CD8-positive, alpha-beta memory T cell (primary cell): ENCODE results near the gene SFXN5. TPM values are rescaled to one million over a fixed set of nuclear protein-coding genes. Genes with fewer than 3 reads are reported as not detected.

Experiments
- CTCF ChIA-PET: fragments of 350-600 bp; sonication (Branson Sonifier 250); formaldehyde crosslinking; loops from one replicate; lab custom pipeline; 2021; ENCODE audit warnings: antibody characterized with exemption; lab: Charles Lee
- POLR2A ChIA-PET: fragments of 350-600 bp; sonication (Branson Sonifier 250); formaldehyde crosslinking; loops from one replicate; lab custom pipeline; 2021; ENCODE audit warnings: antibody characterized with exemption; lab: Charles Lee
- DNase-seq, 5 donors: peaks; one replicate each; pipeline versions ENCODE4 v3.0.0 to v3.0.0-alpha.2; 2020 to 2022; ENCODE audit warnings: mixed read lengths in 1 of 5
- H3K27ac ChIP-seq: one replicate; pipeline ENCODE4 v1.7.0; 2013; ENCODE audit warnings: low read depth, mild to moderate bottlenecking, low read length, moderate library complexity
- H3K27me3 ChIP-seq: 2 replicates; pipeline ENCODE4 v1.7.0; 2013; ENCODE audit warnings: low read length, mild to moderate bottlenecking; ENCODE audit not compliant: insufficient read depth, poor library complexity, severe bottlenecking
- H3K36me3 ChIP-seq: 2 replicates; pipeline ENCODE4 v1.7.0; 2013; ENCODE audit warnings: mild to moderate bottlenecking, low read length, moderate library complexity; ENCODE audit not compliant: insufficient read depth
- H3K4me1 ChIP-seq: 2 replicates; pipeline ENCODE4 v1.7.0; 2013; ENCODE audit warnings: mild to moderate bottlenecking, low read length, moderate library complexity; ENCODE audit not compliant: insufficient read depth
- H3K4me3 ChIP-seq: 2 replicates; pipeline ENCODE4 v1.7.0; 2013; ENCODE audit warnings: mild to moderate bottlenecking, low read length
- H3K9me3 ChIP-seq: 2 replicates; pipeline ENCODE4 v1.7.0; 2013; ENCODE audit warnings: mild to moderate bottlenecking, low read length
- H3K27ac Mint-ChIP-seq, 8 donors: one replicate each; pipeline ENCODE4 v1.8.0; 2020 to 2021; ENCODE audit warnings: mixed read lengths in 8 of 8, mild to moderate bottlenecking in 6 of 8, inconsistent platforms in 3 of 8, moderate library complexity in 3 of 8
- H3K27me3 Mint-ChIP-seq, 2 donors: one replicate each; pipeline ENCODE4 v1.8.0; 2020 to 2021; ENCODE audit warnings: mixed read lengths in 2 of 2, mild to moderate bottlenecking in 1 of 2, moderate library complexity in 1 of 2
- H3K36me3 Mint-ChIP-seq, 3 donors: one replicate each; pipeline ENCODE4 v1.8.0; 2020 to 2021; ENCODE audit warnings: mixed read lengths in 3 of 3, inconsistent platforms in 1 of 3, mild to moderate bottlenecking in 1 of 3
- H3K4me1 Mint-ChIP-seq, 3 donors: one replicate each; pipeline ENCODE4 v1.8.0; 2020 to 2021; ENCODE audit warnings: mixed read lengths in 3 of 3, inconsistent platforms in 1 of 3, mild to moderate bottlenecking in 1 of 3
- H3K4me3 Mint-ChIP-seq, 7 donors: one replicate each; pipeline ENCODE4 v1.8.0; 2020 to 2021; ENCODE audit warnings: mixed read lengths in 7 of 7, mild to moderate bottlenecking in 6 of 7, moderate library complexity in 4 of 7, inconsistent platforms in 2 of 7
- H3K9me3 Mint-ChIP-seq, 5 donors: one replicate each; pipeline ENCODE4 v1.8.0; 2020 to 2022; ENCODE audit warnings: mixed read lengths in 5 of 5, mild to moderate bottlenecking in 3 of 5, moderate library complexity in 2 of 5, inconsistent platforms in 1 of 5
- polyA plus RNA-seq: library from polyadenylated mRNA; unstranded; fragments of 300-500 nt; fragmentation: Illumina TruSeq; gene quantifications from one replicate; pipeline ENCODE4 v1.2.3, GENCODE V29; 2021
- total RNA-seq, 2 experiments: library from RNA; stranded (reverse); gene quantifications; one replicate each; pipeline ENCODE4 v1.2.3, GENCODE V29; 2021

Gene SFXN5
- total and polyA plus RNA-seq, 3 experiments from 2014 or later, result 1.8 to 19.1 (median 16.8) TPM

GRCh38 chr2:72963423-72964145 is 107.9 kb downstream of the SFXN5 start:
- Histone ChIP-seq H3K27me3 (no peaks in the 10 kb centered on the region), H3K4me3 (no peak overlapping the region), H3K27ac (no peak overlapping the region), H3K9me3 (no peaks in the 10 kb centered on the region), H3K4me1 (no peaks in the 10 kb centered on the region), H3K36me3 (no peaks in the 10 kb centered on the region)
- Mint-ChIP-seq H3K27ac (no peak overlapping the region), H3K27me3 (peaks cover 0 to 2% of the 10 kb centered on the region in 2 donors), H3K36me3 (peaks cover 0 to 5% (median 1%) of the 10 kb centered on the region in 3 donors), H3K4me3 (no peak overlapping the region), H3K4me1 (peaks cover 0 to 3% (median 0%) of the 10 kb centered on the region in 3 donors), H3K9me3 (no peaks in the 10 kb centered on the region)
- ChIA-PET POLR2A (no interaction called here), CTCF (no interaction called here)
- no peak for DNase-seq

DNA sequence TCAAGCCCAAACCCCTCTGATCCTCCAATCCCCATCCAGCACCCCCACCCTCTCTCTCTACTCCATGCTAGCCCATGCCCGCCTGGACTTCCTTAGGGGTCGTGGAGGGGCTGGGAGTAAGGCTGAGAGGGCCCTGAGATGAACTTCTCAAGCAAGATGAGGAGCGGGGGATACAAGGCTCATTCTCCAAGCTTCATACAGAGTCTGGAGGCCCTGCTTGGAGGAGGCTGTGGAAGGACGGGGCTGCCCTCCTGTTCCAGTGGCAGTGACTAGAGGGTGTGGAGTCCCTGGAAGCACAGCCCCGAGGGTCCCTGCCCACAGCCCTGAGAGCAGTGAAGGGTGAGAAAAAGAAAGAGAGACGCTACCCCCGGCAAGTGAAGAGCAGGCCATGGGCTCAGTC is 108.6 kb downstream of the SFXN5 start:
- Histone ChIP-seq H3K4me1 (no peaks in the 10 kb centered on the region), H3K36me3 (no peaks in the 10 kb centered on the region), H3K27me3 (no peaks in the 10 kb centered on the region), H3K27ac (no peak overlapping the region), H3K9me3 (no peaks in the 10 kb centered on the region), H3K4me3 (no peak overlapping the region)
- Mint-ChIP-seq H3K4me3 (no peak overlapping the region), H3K4me1 (peaks cover 0 to 5% (median 0%) of the 10 kb centered on the region in 3 donors), H3K9me3 (no peaks in the 10 kb centered on the region), H3K27ac (no peak overlapping the region), H3K36me3 (peaks cover 0 to 5% (median 1%) of the 10 kb centered on the region in 3 donors), H3K27me3 (peaks cover 0 to 2% of the 10 kb centered on the region in 2 donors)
- ChIA-PET POLR2A (no interaction called here), CTCF (no interaction called here)
- DNase-seq, result no peak

DNA sequence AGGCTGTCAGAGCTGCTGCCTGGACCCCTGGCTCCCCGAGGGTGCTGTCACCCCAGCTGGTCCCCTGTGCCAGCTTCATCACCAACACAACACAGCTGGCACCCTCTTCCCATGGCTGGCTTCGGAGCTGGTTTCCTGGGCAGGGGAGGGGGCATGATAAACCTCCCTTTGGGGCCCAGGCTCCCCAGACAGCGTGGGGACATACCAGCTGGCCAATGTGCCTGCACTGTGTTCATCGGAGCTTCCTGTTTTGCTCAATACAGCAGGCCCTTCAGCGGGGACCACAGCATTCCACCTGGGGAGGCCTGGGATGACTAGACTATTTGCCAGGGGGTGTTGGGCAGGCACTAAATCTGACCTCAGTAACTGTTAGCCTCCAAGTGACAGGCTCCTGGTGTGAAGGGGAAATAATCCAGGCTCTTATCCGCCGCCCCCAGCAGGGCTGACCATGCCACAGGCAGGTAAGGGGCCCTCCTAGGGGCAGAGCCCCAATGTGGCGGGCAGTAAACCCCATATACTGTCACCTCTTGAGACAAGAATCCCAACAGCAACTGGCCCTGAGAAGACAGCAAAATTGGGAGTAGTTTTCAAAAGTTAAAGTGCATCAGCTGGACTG is 109.6 kb downstream of the SFXN5 start:
- POLR2A ChIA-PET, result no interaction called here
- H3K4me1 ChIP-seq, result no peaks in the 10 kb centered on the region
- no peaks in the 10 kb centered on the region for H3K27me3 ChIP-seq
- no peak overlapping the region for H3K4me3 Mint-ChIP-seq
- no peak overlapping the region for H3K27ac Mint-ChIP-seq
- no peak overlapping the region for H3K4me3 ChIP-seq
- H3K36me3 Mint-ChIP-seq, result peaks cover 0 to 7% (median 1%) of the 10 kb centered on the region in 3 donors
- no peak for DNase-seq
- H3K9me3 ChIP-seq, result no peaks in the 10 kb centered on the region
- CTCF ChIA-PET, result no interaction called here
- H3K9me3 Mint-ChIP-seq, result no peaks in the 10 kb centered on the region
- H3K27me3 Mint-ChIP-seq, result peaks cover 0 to 2% of the 10 kb centered on the region in 2 donors
- H3K4me1 Mint-ChIP-seq, result peaks cover 6 to 9% (median 6%) of the 10 kb centered on the region in 3 donors
- no peak overlapping the region for H3K27ac ChIP-seq
- H3K36me3 ChIP-seq, result no peaks in the 10 kb centered on the region

GRCh38 chr2:72961036-72961720 is 110.3 kb downstream of the SFXN5 start:
- ChIA-PET CTCF (no interaction called here), POLR2A (no interaction called here)
- Histone ChIP-seq H3K4me1 (no peaks in the 10 kb centered on the region), H3K36me3 (no peaks in the 10 kb centered on the region), H3K27me3 (no peaks in the 10 kb centered on the region), H3K4me3 (no peak overlapping the region), H3K27ac (no peak overlapping the region), H3K9me3 (no peaks in the 10 kb centered on the region)
- Mint-ChIP-seq H3K27ac (peak overlapping the region in 1 of 8 donors; percentile 44), H3K9me3 (no peaks in the 10 kb centered on the region), H3K4me1 (peaks cover 12 to 13% (median 12%) of the 10 kb centered on the region in 3 donors), H3K27me3 (peaks cover 0 to 2% of the 10 kb centered on the region in 2 donors), H3K4me3 (no peak overlapping the region), H3K36me3 (peaks cover 0 to 8% (median 3%) of the 10 kb centered on the region in 3 donors)
- no peak for DNase-seq

- no peak overlapping the region for H3K4me3 Mint-ChIP-seq
- H3K9me3 Mint-ChIP-seq, result no peaks in the 10 kb centered on the region
- DNase-seq, result no peak
- H3K9me3 ChIP-seq, result no peaks in the 10 kb centered on the region
- H3K4me1 ChIP-seq, result no peaks in the 10 kb centered on the region
- peaks cover 13 to 18% (median 15%) of the 10 kb centered on the region in 3 donors for H3K4me1 Mint-ChIP-seq
- no peak overlapping the region for H3K4me3 ChIP-seq
- H3K36me3 ChIP-seq, result no peaks in the 10 kb centered on the region
- peaks cover 0 to 8% (median 3%) of the 10 kb centered on the region in 3 donors for H3K36me3 Mint-ChIP-seq
- ChIA-PET POLR2A (no interaction called here), CTCF (no interaction called here)
- H3K27me3 Mint-ChIP-seq, result peaks cover 0 to 2% of the 10 kb centered on the region in 2 donors
- H3K27ac ChIP-seq, result no peak overlapping the region
- no peaks in the 10 kb centered on the region for H3K27me3 ChIP-seq
- H3K27ac Mint-ChIP-seq, result peak overlapping the region in 1 of 8 donors; percentile 93
These were observed 111.2 kb downstream of the SFXN5 start for GRCh38 chr2:72959995-72960981.

GRCh38 chr2:72959554-72959953 is 112.0 kb downstream of the SFXN5 start:
- DNase-seq, result no peak
- peaks cover 0 to 2% of the 10 kb centered on the region in 2 donors for H3K27me3 Mint-ChIP-seq
- Histone ChIP-seq H3K36me3 (no peaks in the 10 kb centered on the region), H3K27me3 (no peaks in the 10 kb centered on the region), H3K4me3 (no peak overlapping the region), H3K9me3 (no peaks in the 10 kb centered on the region), H3K4me1 (peaks cover 5% of the 10 kb centered on the region), H3K27ac (no peak overlapping the region)
- H3K27ac Mint-ChIP-seq, result peak overlapping the region in 3 of 8 donors; percentile 15 to 62 (median 52)
- CTCF ChIA-PET, result no interaction called here
- POLR2A ChIA-PET, result no interaction called here
- peaks cover 0 to 8% (median 3%) of the 10 kb centered on the region in 3 donors for H3K36me3 Mint-ChIP-seq
- H3K9me3 Mint-ChIP-seq, result no peaks in the 10 kb centered on the region
- no peak overlapping the region for H3K4me3 Mint-ChIP-seq
- H3K4me1 Mint-ChIP-seq, result peaks cover 20 to 26% (median 22%) of the 10 kb centered on the region in 3 donors

DNA sequence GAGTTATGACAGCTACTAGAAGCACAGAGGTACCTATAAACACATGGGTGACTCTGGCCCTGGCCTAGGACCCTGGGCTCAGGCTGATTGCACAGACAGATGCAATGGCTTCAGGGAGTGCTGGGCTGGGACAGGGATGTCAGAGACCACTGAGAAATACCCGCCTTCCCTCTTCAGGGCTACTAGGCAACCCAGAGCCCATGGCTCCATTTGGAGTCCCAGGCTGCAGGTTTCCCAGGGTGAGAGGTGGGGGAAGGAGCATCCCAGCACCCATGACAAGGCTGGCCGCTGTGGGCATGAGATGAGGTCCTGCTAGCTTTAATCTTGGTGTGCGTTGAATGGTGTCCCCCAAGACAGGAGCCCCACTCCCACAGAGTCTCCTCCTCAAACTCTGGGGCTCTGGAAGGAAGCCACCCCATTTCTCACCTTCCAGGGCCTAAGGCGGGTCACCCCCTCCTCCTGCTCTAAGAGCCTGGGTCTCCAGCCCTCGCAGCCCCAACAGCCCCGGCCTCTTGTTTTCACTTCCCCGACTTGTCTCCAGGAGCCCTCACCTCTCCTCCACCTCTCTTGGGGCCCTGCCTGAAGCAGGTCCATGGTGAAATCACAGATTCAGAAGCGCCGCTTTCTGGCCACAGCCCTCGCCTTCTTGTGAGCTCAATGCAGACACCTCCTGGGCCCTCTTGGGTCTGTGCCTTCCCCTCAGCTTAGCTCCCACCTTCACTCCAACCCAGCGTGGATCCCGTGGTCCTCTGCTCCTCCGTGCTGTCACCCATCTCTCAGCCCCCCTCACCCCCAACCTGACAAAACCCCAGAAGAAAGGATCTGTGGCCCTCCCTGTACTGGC is 112.7 kb downstream of the SFXN5 start:
- no peak overlapping the region for H3K4me3 Mint-ChIP-seq
- DNase-seq, result no peak
- no peaks in the 10 kb centered on the region for H3K27me3 ChIP-seq
- no peak overlapping the region for H3K27ac ChIP-seq
- CTCF ChIA-PET, result no interaction called here
- peaks cover 28 to 34% (median 29%) of the 10 kb centered on the region in 3 donors for H3K4me1 Mint-ChIP-seq
- H3K4me3 ChIP-seq, result no peak overlapping the region
- no peaks in the 10 kb centered on the region for H3K9me3 ChIP-seq
- H3K36me3 Mint-ChIP-seq, result peaks cover 0 to 8% (median 3%) of the 10 kb centered on the region in 3 donors
- peak overlapping the region in 2 of 8 donors; percentile 52 to 87 for H3K27ac Mint-ChIP-seq
- peaks cover 12% of the 10 kb centered on the region for H3K4me1 ChIP-seq
- H3K36me3 ChIP-seq, result no peaks in the 10 kb centered on the region
- no peaks in the 10 kb centered on the region for H3K9me3 Mint-ChIP-seq
- no peaks in the 10 kb centered on the region for H3K27me3 Mint-ChIP-seq
- POLR2A ChIA-PET, result no interaction called here
